Iris pigment epithelial cell (primary cell): ENCODE data around the gene AOC3.

ENCODE experiments used
- DNase-seq: peaks from one replicate; pipeline ENCODE4 v3.0.0-alpha.2; 2011; ENCODE audit warnings: low read depth

Gene AOC3

GRCh38 chr17:42850954-42851353 lies at the start of gene AOC3:
Gene AOC3 (plus strand): TSS chr17:42851199. CDS start chr17:42851344, 145 bp downstream.
- DNase-seq = no peak

DNA sequence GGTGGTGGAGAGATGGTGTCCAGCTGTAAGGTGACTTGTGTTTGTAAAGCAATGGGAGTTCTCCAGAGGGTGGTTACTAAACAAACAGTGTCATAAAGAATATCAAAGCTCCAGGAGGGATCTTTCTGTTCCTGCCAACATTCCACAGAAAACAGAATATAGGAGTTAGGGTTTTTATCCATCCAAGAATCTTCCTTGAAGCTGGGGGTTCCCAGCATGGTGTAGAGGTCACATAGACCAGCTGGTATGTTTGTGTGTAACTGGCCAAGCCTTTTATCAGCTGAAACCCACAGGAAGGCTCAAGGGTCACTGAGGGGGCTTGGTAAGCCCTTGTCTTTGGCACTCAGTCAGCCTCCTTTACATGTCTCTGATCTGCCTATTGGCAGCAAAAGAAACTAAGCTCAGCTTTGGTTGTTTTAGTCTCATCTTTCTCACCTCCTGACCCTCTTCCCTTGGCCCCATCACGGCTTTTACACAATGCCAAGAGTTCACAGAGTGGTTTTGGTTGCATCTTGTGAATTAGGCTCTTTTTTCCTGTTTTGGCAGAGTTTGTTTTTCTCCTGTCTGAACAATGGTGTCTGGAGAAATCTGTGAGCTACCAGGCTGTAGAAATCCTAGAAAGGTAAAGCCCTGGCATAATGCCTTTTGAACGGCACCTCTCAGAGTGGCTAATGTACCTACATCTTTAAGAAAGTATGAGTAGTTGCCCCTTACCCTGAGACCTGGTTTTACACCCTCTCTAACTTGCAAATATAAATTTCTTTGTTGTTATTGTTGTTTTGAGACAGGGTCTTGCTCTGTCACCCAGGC lies 47.7 kb upstream of the AOC3 start:
- DNase-seq = peak; percentile 66

- DNase-seq = no peak
Measured at GRCh38 chr17:42804918-42805367, 46.1 kb upstream of the AOC3 start.

- no peak for DNase-seq
Measured at GRCh38 chr17:42806249-42806648, 44.8 kb upstream of the AOC3 start.

DNA sequence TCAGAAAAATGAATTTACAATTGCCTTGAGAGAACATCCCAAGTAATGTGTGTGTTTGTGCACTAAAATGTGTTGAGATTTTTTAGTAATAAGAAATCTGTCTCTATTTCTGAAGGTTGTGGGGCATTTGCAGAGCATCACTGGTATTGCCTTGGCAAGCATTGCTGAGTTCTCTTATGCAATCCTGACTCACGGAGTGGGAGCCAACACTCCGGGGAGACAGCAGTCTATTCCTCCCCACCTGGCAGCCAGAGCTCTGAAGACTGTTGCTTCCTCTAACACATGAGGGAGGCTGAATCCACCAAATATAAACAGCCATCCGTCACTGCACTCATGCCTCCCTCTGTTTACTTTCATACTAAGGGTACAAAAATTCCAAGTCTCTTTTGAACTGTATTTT lies 41.7 kb upstream of the AOC3 start:
- DNase-seq = peak; percentile 95

GRCh38 chr17:42814633-42815399 lies 36.2 kb upstream of the AOC3 start:
- DNase-seq = peak; percentile 77

- peak; percentile 76 for DNase-seq
Measured at GRCh38 chr17:42817866-42818265, 33.1 kb upstream of the AOC3 start.

DNA sequence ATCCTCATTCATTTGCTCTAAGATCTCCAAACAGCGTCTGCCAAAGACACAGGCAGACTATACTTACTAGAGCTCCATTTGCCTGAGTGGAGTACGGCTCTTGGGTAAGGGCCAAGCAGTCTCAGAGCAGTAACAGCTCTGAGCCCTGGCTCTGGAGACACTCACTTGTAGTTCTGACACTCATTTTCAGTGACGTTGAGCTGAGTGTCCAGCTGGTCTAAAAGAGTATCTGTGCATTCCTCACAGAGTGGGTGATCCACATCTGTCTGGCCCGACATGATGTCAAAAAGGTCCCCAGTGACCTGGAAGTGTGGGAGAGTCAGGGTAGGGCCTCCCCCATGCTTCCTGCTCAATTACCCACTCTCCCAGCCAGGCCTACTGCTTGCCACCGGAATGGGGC lies 32.6 kb upstream of the AOC3 start:
- peak; percentile 17 for DNase-seq

- peak; percentile 70 for DNase-seq
Measured at GRCh38 chr17:42819939-42820535, 31.0 kb upstream of the AOC3 start.

- DNase-seq = no peak
Measured at GRCh38 chr17:42821176-42821575, 29.8 kb upstream of the AOC3 start.

DNA sequence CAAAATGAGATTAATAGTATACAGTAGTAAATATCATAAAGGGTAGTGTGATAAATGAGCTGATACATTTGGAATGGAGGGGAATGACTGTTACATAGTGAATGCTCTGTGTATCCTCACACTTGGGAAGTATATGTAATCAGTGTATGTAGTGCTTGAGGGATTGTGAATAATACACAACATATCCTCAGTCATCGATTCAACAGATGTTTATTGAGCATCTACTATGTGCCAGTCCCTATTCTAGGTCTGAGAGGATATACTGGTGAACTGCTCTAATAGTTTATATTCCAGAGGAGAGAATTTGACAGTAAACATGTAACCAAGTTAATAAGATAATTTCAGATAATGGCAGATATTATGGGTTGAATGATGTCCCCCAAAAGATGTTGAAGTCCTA lies 23.5 kb upstream of the AOC3 start:
- DNase-seq = no peak

GRCh38 chr17:42830971-42831370 lies 20.0 kb upstream of the AOC3 start:
- no peak for DNase-seq

- no peak for DNase-seq
Measured at GRCh38 chr17:42832213-42832933, 18.6 kb upstream of the AOC3 start.

DNA sequence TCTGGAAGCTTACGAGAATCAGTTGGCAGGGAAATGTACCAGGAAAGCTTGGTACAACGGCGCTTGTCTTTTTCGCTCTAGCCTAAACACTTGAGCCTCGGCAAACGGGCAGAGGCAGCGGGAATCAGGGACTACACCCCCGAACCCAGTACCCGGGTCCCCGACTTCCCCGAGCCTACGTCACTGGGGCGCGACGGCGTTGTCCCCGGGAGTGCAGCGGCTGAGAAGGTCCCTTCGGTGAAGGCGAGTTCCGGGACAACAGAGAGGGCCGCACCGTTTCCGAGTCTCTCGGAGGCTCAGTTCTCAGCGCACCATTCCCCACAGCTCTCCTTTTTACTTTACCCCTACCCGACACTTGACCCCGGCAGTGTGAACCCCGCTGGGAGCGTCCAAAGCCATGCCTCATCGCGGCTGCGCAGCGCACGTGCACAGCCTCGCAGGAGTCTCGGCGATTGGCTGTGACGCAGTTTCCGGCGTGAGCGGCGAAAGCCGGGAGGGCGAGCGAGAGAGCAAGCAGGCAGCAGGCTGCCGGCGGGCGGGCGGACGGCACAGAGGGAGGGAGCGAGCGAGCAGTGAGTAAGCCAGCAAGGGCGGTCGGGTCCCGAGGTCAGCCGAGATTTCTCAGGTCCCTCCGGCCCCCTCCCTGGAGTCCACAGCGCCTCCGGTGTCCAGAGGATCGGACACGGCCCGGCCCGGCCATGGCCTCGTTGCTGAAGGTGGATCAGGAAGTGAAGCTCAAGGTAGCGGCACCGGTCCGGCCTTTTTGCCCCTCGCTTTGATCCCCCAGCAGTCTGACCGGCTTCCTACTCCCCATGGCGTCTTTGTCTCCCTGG lies 17.8 kb upstream of the AOC3 start, which contains the start of gene PSME3:
Gene PSME3, plus strand, starts transcription at position 464 of the 833 bp plus-strand sequence. Its CDS starts 235 bp downstream, at position 699.
- DNase-seq = peak; percentile 89

GRCh38 chr17:42833767-42834422 lies 17.1 kb upstream of the AOC3 start:
- no peak for DNase-seq

DNA sequence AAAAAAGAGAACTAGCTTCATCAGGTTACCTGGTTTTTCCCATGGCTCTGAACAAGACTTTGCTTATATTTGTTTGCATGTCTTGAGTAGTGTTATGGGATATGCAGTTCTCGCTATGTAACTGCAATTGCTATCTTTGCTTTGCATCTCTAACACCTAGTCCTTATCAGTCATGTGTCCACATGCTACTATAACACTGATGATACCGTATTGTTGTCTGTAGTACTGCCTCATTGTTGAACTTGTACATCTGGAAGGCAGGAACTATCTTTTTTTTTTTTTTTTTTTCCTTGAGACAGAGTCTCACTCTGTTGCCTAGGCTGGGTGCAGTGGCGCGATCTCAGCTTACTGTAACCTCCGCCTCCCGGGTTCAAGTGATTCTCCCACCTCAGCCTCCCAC lies 15.3 kb upstream of the AOC3 start:
- no peak for DNase-seq

GRCh38 chr17:42841975-42842685 lies 8.9 kb upstream of the AOC3 start:
- DNase-seq = peak; percentile 23

DNA sequence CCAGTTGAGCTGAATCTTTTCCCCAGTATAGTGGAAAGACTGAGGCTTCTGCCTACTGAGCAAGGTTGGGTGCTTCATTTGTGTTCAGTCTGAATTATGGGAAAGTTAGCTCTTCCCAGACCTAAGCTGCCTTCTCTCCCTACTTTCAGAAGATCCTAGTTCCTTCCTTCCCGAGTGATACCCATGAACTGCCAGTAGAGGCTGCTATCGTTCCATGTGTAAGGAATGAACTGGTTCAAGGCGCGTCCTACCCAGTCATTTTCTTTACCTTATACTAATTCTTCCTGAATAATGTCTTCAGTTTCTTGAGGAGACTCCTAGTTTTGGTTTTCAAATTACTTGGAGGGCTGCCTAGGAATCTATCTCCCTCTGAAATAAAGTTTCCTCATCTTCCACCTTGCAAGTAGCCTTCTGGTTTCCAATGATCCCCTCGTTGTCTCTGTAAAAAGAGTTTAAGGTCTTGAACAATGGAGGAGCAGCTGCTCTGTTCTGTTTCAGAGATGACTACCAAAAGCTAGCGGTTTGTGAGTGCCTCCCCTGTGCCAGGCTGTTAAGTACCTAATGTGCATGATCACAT lies 7.6 kb upstream of the AOC3 start:
- DNase-seq = peak; percentile 74

GRCh38 chr17:42844271-42844670 lies 6.7 kb upstream of the AOC3 start, which contains the start of gene AOC2:
Gene AOC2 (plus strand): TSS chr17:42844580. CDS start chr17:42844627, 47 bp downstream.
- no peak for DNase-seq
